HCT116 (cell line): ENCODE data around the gene RBM38. TPM values are rescaled to one million over a fixed set of nuclear protein-coding genes. Genes with fewer than 3 reads are reported as not detected.

Experiments
- ATAC-seq: fragments of 200-7000 bp; cut with Tn5 transposase; 2 replicates; pipeline ENCODE4 v1.9.1; 2020; ENCODE audit warnings: mild to moderate bottlenecking, moderate library complexity
- BruUV-seq: library from RNA; stranded (reverse); fragments of 400-500 nt; replicated peaks from 2 replicates; lab custom pipeline; 2021; lab: Mats Ljungman, UMichigan
- CTCF ChIA-PET: fragments of 300-600 bp; sonication (Branson Sonifier 250); formaldehyde crosslinking; loops from one replicate; lab custom pipeline; 2021; ENCODE audit warnings: antibody characterized with exemption; lab: Charles Lee
- POLR2A ChIA-PET: fragments of 300-600, 350-600 bp; sonication (Branson Sonifier 250); formaldehyde crosslinking; loops from one replicate; lab custom pipeline; 2021; ENCODE audit warnings: antibody characterized with exemption; lab: Charles Lee
- RAD21 ChIA-PET, 2 experiments: fragments of 300-600 bp; sonication (Branson Sonifier 250); formaldehyde crosslinking; loops; one replicate each; lab custom pipeline; 2023; ENCODE audit warnings: low total read pairs in 2 of 2; ENCODE audit not compliant: uncharacterized antibody in 2 of 2, unreplicated experiment in 2 of 2, low non-redundant PET in 1 of 2; lab: Charles Lee
- DNase-seq: peaks from one replicate; pipeline ENCODE4 v3.0.0-alpha.2; 2010; ENCODE audit warnings: low read depth, low spot score
- H2AFZ ChIP-seq: fragments of 200-600 bp; shearing (Covaris generic), sonication (generic); 2 replicates; pipeline ENCODE4 v1.6.1; 2017; ENCODE audit warnings: low read depth, mixed run types, mixed read lengths, antibody characterized with exemption, low read length; ENCODE audit not compliant: poor library complexity, severe bottlenecking
- H3K27ac ChIP-seq: 2 replicates; pipeline ENCODE4 v1.5.1; 2012; ENCODE audit warnings: low read depth, low read length
- H3K27me3 ChIP-seq: fragments of 200-600 bp; sonication (generic); 2 replicates; pipeline ENCODE4 v1.6.1; 2016; ENCODE audit warnings: mixed run types, low read length, mixed read lengths; ENCODE audit not compliant: insufficient read depth
- H3K36me3 ChIP-seq, 2 experiments: fragments of 200-500 bp in 1 of 2; fragments of 200-600 bp in 1 of 2; sonication (Bioruptor generic) in 1 of 2; sonication (generic) in 1 of 2; 2 replicates each; pipeline versions ENCODE4 v1.5.1 to v1.6.1; 2014 to 2016; ENCODE audit warnings: low read length in 2 of 2, inconsistent platforms in 1 of 2, mixed read lengths in 1 of 2, mixed run types in 1 of 2; ENCODE audit not compliant: insufficient read depth in 2 of 2, control insufficient read depth in 1 of 2
- H3K4me1 ChIP-seq, 2 experiments: fragments of 200-600 bp in 1 of 2; sonication (generic) in 1 of 2; 2 replicates each; pipeline versions ENCODE4 v1.5.1 to v1.6.1; 2012 to 2017; ENCODE audit warnings: low read length in 2 of 2, inconsistent platforms in 1 of 2, mild to moderate bottlenecking in 1 of 2, mixed read lengths in 1 of 2, mixed run types in 1 of 2, moderate library complexity in 1 of 2; ENCODE audit not compliant: insufficient read depth in 2 of 2, control insufficient read depth in 1 of 2
- H3K4me2 ChIP-seq: fragments of 200-600 bp; sonication (generic); 2 replicates; pipeline ENCODE4 v1.6.1; 2017; ENCODE audit warnings: mixed run types, low read length, mixed read lengths
- H3K4me3 ChIP-seq, 2 experiments: fragments of 200-600 bp in 1 of 2; sonication (generic) in 1 of 2; replicated peaks in 1 of 2; 2 replicates each; pipeline ENCODE4 v1.5.1; 2011 to 2016; ENCODE audit warnings: low read length in 2 of 2, control low read depth in 1 of 2, low read depth in 1 of 2, mild to moderate bottlenecking in 1 of 2, mixed read lengths in 1 of 2, mixed run types in 1 of 2
- H3K79me2 ChIP-seq: fragments of 200-600 bp; sonication (generic); 2 replicates; pipeline ENCODE4 v1.6.1; 2017; ENCODE audit warnings: mild to moderate bottlenecking, mixed run types, low read length, moderate library complexity, mixed read lengths; ENCODE audit not compliant: insufficient read depth
- H3K9ac ChIP-seq: fragments of 200-600 bp; sonication (generic); 2 replicates; pipeline ENCODE4 v1.6.1; 2016; ENCODE audit warnings: low read length, mixed read lengths
- H3K9me2 ChIP-seq: fragments of 200-600 bp; sonication (generic), shearing (Covaris generic); 2 replicates; pipeline ENCODE4 v1.6.1; 2017; ENCODE audit warnings: mixed run types, mild to moderate bottlenecking, moderate library complexity; ENCODE audit not compliant: insufficient read depth
- H3K9me3 ChIP-seq, 2 experiments: fragments of 200-500 bp in 1 of 2; fragments of 200-600 bp in 1 of 2; sonication (Bioruptor generic) in 1 of 2; sonication (generic) in 1 of 2; 2 replicates each; pipeline ENCODE4 v1.6.1; 2014 to 2017; ENCODE audit warnings: low read length in 2 of 2, mixed read lengths in 2 of 2, inconsistent platforms in 1 of 2, low read depth in 1 of 2, mild to moderate bottlenecking in 1 of 2, mixed run types in 1 of 2, moderate library complexity in 1 of 2; ENCODE audit not compliant: control insufficient read depth in 1 of 2, insufficient read depth in 1 of 2
- H4K20me1 ChIP-seq: fragments of 200-600 bp; sonication (generic), shearing (Covaris generic); 2 replicates; pipeline ENCODE4 v1.6.1; 2017; ENCODE audit warnings: mixed run types, mild to moderate bottlenecking, moderate library complexity; ENCODE audit not compliant: insufficient read depth
- CBX3 ChIP-seq: IDR thresholded peaks from 2 replicates; pipeline ENCODE4 v1.6.1; 2012; ENCODE audit warnings: low read depth
- EGR1 ChIP-seq: IDR thresholded peaks from 2 replicates; pipeline ENCODE4 v1.6.1; 2012; ENCODE audit warnings: low read depth
- ELF1 ChIP-seq: IDR thresholded peaks from 2 replicates; pipeline ENCODE4 v1.6.1; 2012; ENCODE audit warnings: low read depth, borderline replicate concordance
- EZH2phosphoT487 ChIP-seq: fragments of 200-600 bp; IDR thresholded peaks from 2 replicates; pipeline ENCODE4 v1.6.1; 2018; ENCODE audit warnings: antibody characterized with exemption, borderline replicate concordance
- FOSL1 ChIP-seq: IDR thresholded peaks from 2 replicates; pipeline ENCODE4 v1.6.1; 2012; ENCODE audit warnings: low read depth
- JUND ChIP-seq: IDR thresholded peaks from 2 replicates; pipeline ENCODE4 v1.6.1; 2012
- MAX ChIP-seq: IDR thresholded peaks from 2 replicates; pipeline ENCODE4 v1.6.1; 2012
- POLR2AphosphoS5 ChIP-seq: IDR thresholded peaks from 2 replicates; pipeline ENCODE4 v1.6.1; 2011; ENCODE audit warnings: mild to moderate bottlenecking, low read depth, low read length, moderate library complexity
- RAD21 ChIP-seq: IDR thresholded peaks from 2 replicates; pipeline ENCODE4 v1.6.1; 2012; ENCODE audit warnings: low read depth, mild to moderate bottlenecking
- SIN3A ChIP-seq: IDR thresholded peaks from 2 replicates; pipeline ENCODE4 v1.6.1; 2012; ENCODE audit warnings: low read depth
- SP1 ChIP-seq: IDR thresholded peaks from 2 replicates; pipeline ENCODE4 v1.6.1; 2012; ENCODE audit warnings: low read depth
- SRF ChIP-seq: IDR thresholded peaks from 2 replicates; pipeline ENCODE4 v1.6.1; 2012; ENCODE audit warnings: low read depth
- TCF7L2 ChIP-seq: IDR thresholded peaks from 2 replicates; pipeline ENCODE4 v1.7.0; 2011; ENCODE audit warnings: borderline replicate concordance, inconsistent platforms; ENCODE audit not compliant: insufficient read depth, insufficient read length; ENCODE audit errors: extremely low read depth
- ZFX ChIP-seq: fragments of 450-650 bp; IDR thresholded peaks from 2 replicates; pipeline ENCODE4 v1.6.1; 2017
- ZNF274 ChIP-seq: fragments of 200-500 bp; sonication (Bioruptor generic); IDR thresholded peaks from 2 replicates; pipeline ENCODE4 v1.6.1; 2014; ENCODE audit warnings: mild to moderate bottlenecking, low read depth, low read length, inconsistent platforms
- intact Hi-C: fragments of 100-400 bp; cut with micrococcal nuclease; formaldehyde crosslinking; loops from 2 replicates; pipeline ENCODE4 v1.10.0; 2022
- total RNA-seq: library from RNA; stranded (reverse); gene quantifications from one replicate; pipeline ENCODE4 v1.2.1, GENCODE V29; 2021; ENCODE audit not compliant: unreplicated experiment
- TF ChIP-seq, protein P1 (sequence below): IDR thresholded peaks from 2 replicates; pipeline ENCODE4 v1.6.1; 2012; ENCODE audit warnings: low read depth
- TF ChIP-seq, protein P2 (sequence below): IDR thresholded peaks from 2 replicates; pipeline ENCODE4 v1.6.1; 2011; ENCODE audit warnings: mild to moderate bottlenecking, low read length, moderate library complexity; ENCODE audit not compliant: insufficient replicate concordance; ENCODE audit errors: extremely low read depth
- TF ChIP-seq, protein P3 (sequence below), 3 experiments: fragments of 200-600 bp in 1 of 3; sonication (generic) in 1 of 3; IDR thresholded peaks in 2 of 3; conservative IDR thresholded peaks in 1 of 3; 2 replicates each; pipeline ENCODE4 v1.5.1; 2012 to 2017; ENCODE audit warnings: low read depth in 2 of 3, low read length in 2 of 3, antibody characterized with exemption in 1 of 3, borderline replicate concordance in 1 of 3, control low read depth in 1 of 3, mild to moderate bottlenecking in 1 of 3, mixed read lengths in 1 of 3, mixed run types in 1 of 3, moderate library complexity in 1 of 3; ENCODE audit not compliant: insufficient read depth in 1 of 3

The RBM38 gene
- total RNA-seq, 1 experiment from 2014 or later, result 36.2 TPM

DNA sequence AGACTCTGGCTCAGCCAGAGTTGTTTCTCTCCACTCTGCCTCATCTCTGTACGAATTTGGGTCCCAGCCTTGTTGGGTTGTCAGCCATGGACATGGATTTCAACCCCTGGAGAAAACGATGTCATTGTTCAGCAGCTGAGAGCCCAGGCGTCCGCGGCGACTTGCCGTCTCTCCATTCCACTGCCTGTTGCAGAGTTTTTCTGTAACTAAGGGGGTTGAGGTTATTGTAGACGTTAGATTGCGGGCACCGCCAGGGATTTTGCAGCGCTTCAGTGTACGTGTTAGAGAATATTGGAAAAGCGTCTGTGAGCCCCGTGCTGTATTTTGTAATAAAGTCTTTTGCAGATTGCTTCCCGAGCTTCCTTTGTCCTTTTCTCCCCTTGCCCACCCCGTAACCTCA lies 13.1 kb upstream of the RBM38 start:
- peaks cover 3% of the 10 kb centered on the region; the same call in 1 of the 2 replicates for H3K79me2 ChIP-seq
- H3K4me2 ChIP-seq, result no peak overlapping the region
- ChIA-PET RAD21 (no interaction called here), CTCF (no interaction called here), POLR2A (no interaction called here)
- BruUV-seq, result no TSS peak
- H3K4me3 ChIP-seq, result no peak overlapping the region
- no peaks in the 10 kb centered on the region for H3K9me2 ChIP-seq
- no peak overlapping the region for H2AFZ ChIP-seq
- TF ChIP-seq ELF1 (no peak), FOSL1 (no peak), EGR1 (no peak), EZH2phosphoT487 (no peak), SP1 (no peak), ZFX (no peak), SIN3A (no peak), SRF (no peak), ZNF274 (no peak), RAD21 (no peak), JUND (no peak), POLR2AphosphoS5 (no peak), TCF7L2 (no peak), MAX (no peak), CBX3 (no peak)
- TF ChIP-seq, protein P1, sequence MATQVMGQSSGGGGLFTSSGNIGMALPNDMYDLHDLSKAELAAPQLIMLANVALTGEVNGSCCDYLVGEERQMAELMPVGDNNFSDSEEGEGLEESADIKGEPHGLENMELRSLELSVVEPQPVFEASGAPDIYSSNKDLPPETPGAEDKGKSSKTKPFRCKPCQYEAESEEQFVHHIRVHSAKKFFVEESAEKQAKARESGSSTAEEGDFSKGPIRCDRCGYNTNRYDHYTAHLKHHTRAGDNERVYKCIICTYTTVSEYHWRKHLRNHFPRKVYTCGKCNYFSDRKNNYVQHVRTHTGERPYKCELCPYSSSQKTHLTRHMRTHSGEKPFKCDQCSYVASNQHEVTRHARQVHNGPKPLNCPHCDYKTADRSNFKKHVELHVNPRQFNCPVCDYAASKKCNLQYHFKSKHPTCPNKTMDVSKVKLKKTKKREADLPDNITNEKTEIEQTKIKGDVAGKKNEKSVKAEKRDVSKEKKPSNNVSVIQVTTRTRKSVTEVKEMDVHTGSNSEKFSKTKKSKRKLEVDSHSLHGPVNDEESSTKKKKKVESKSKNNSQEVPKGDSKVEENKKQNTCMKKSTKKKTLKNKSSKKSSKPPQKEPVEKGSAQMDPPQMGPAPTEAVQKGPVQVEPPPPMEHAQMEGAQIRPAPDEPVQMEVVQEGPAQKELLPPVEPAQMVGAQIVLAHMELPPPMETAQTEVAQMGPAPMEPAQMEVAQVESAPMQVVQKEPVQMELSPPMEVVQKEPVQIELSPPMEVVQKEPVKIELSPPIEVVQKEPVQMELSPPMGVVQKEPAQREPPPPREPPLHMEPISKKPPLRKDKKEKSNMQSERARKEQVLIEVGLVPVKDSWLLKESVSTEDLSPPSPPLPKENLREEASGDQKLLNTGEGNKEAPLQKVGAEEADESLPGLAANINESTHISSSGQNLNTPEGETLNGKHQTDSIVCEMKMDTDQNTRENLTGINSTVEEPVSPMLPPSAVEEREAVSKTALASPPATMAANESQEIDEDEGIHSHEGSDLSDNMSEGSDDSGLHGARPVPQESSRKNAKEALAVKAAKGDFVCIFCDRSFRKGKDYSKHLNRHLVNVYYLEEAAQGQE, result no peak
- TF ChIP-seq, protein P2, sequence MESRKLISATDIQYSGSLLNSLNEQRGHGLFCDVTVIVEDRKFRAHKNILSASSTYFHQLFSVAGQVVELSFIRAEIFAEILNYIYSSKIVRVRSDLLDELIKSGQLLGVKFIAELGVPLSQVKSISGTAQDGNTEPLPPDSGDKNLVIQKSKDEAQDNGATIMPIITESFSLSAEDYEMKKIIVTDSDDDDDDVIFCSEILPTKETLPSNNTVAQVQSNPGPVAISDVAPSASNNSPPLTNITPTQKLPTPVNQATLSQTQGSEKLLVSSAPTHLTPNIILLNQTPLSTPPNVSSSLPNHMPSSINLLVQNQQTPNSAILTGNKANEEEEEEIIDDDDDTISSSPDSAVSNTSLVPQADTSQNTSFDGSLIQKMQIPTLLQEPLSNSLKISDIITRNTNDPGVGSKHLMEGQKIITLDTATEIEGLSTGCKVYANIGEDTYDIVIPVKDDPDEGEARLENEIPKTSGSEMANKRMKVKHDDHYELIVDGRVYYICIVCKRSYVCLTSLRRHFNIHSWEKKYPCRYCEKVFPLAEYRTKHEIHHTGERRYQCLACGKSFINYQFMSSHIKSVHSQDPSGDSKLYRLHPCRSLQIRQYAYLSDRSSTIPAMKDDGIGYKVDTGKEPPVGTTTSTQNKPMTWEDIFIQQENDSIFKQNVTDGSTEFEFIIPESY, result no peak
- TF ChIP-seq, protein P3, sequence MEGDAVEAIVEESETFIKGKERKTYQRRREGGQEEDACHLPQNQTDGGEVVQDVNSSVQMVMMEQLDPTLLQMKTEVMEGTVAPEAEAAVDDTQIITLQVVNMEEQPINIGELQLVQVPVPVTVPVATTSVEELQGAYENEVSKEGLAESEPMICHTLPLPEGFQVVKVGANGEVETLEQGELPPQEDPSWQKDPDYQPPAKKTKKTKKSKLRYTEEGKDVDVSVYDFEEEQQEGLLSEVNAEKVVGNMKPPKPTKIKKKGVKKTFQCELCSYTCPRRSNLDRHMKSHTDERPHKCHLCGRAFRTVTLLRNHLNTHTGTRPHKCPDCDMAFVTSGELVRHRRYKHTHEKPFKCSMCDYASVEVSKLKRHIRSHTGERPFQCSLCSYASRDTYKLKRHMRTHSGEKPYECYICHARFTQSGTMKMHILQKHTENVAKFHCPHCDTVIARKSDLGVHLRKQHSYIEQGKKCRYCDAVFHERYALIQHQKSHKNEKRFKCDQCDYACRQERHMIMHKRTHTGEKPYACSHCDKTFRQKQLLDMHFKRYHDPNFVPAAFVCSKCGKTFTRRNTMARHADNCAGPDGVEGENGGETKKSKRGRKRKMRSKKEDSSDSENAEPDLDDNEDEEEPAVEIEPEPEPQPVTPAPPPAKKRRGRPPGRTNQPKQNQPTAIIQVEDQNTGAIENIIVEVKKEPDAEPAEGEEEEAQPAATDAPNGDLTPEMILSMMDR (IDR thresholded peaks at IDR 0.05 in 2 of 3, conservative IDR thresholded peaks at IDR 0.05 in 1 of 3; ENCODE audit: borderline replicate concordance in 1 of 3, insufficient read depth in 1 of 3, low read depth in 2 of 3, low read length in 2 of 3), result no peak
- DNase-seq, result no peak
- H3K36me3 ChIP-seq, result peaks cover 32 to 46% of the 10 kb centered on the region in 2 experiments; a peak in 3 of 4 replicates
- no peak overlapping the region for H3K27ac ChIP-seq
- H4K20me1 ChIP-seq, result peaks cover 7% of the 10 kb centered on the region; the same call in 1 of the 2 replicates
- no peaks in the 10 kb centered on the region for H3K27me3 ChIP-seq
- H3K9me3 ChIP-seq, result no peaks in the 10 kb centered on the region
- no peaks in the 10 kb centered on the region for H3K4me1 ChIP-seq
- ATAC-seq, result no peak
- no peak overlapping the region for H3K9ac ChIP-seq
- intact Hi-C loops, result no loop called here
